Esophagus squamous epithelium (tissue), 5 donors: ENCODE measurements around the gene ZNF451. TPM values are rescaled to one million over a fixed set of nuclear protein-coding genes. Genes with fewer than 3 reads are reported as not detected.

Experiments used
- DNase-seq: peaks from one replicate; lab custom pipeline; 2025; lab: John Stamatoyannopoulos, UW
- H3K27ac ChIP-seq, 4 donors: fragments of 200-600 bp; sonication (generic); one replicate each; pipeline ENCODE4 v1.5.1; 2016 to 2019; ENCODE audit warnings: mild to moderate bottlenecking in 1 of 4
- H3K27me3 ChIP-seq, 4 donors: fragments of 200-600 bp; sonication (generic); 1 replicate in 3 of 4; 2 replicates in 1 of 4; pipeline versions ENCODE4 v1.5.1 to v1.6.0; 2017 to 2021; ENCODE audit warnings: antibody characterized with exemption in 1 of 4
- H3K36me3 ChIP-seq, 3 donors: fragments of 200-600 bp; sonication (generic); one replicate each; pipeline ENCODE4 v1.5.1; 2016 to 2019
- H3K4me1 ChIP-seq, 3 donors: fragments of 200-600 bp; sonication (generic); one replicate each; pipeline ENCODE4 v1.5.1; 2017 to 2019
- H3K4me3 ChIP-seq, 4 donors: fragments of 200-600 bp; sonication (generic); 1 replicate in 3 of 4; 2 replicates in 1 of 4; pipeline ENCODE4 v1.5.1; 2016 to 2019; ENCODE audit warnings: mild to moderate bottlenecking in 2 of 4, moderate library complexity in 1 of 4
- H3K9me3 ChIP-seq, 3 donors: fragments of 200-600 bp; sonication (generic); one replicate each; pipeline ENCODE4 v1.5.1; 2016 to 2019
- CTCF ChIP-seq, 6 experiments: fragments of 450-650 bp in 4 of 6; fragments of 200-600 bp in 2 of 6; sonication (generic) in 2 of 6; IDR thresholded peaks; one replicate each; pipeline ENCODE4 v1.5.1; 2016 to 2019; ENCODE audit warnings: antibody characterized with exemption in 6 of 6, mild to moderate bottlenecking in 4 of 6, moderate library complexity in 4 of 6
- POLR2A ChIP-seq, 4 donors: fragments of 450-650 bp; IDR thresholded peaks; one replicate each; pipeline ENCODE4 v1.6.1; 2017; ENCODE audit warnings: antibody characterized with exemption in 4 of 4, mild to moderate bottlenecking in 4 of 4, moderate library complexity in 3 of 4
- WGBS, 2 donors: methylation state at CpG; one replicate each; pipeline ENCODE4 v1.1.5; 2018; 5-methylcytosine and 5-hydroxymethylcytosine counted together
- intact Hi-C: fragments of 100-400 bp; cut with DNase I; formaldehyde crosslinking; loops from one replicate; pipeline ENCODE4 v1.15.0; 2022
- total RNA-seq, 4 donors: library from RNA; depleted of rRNA; stranded (reverse); fragments of >200 nt; gene quantifications; one replicate each; pipeline ENCODE4 v1.1.0, GENCODE V29; 2016
- donor health status: DM: yes; HTN: yes; CAD: no.

The ZNF451 gene
- total RNA-seq, 4 donors from 2014 or later, result 21.5 to 52.5 (median 29.5) TPM

DNA sequence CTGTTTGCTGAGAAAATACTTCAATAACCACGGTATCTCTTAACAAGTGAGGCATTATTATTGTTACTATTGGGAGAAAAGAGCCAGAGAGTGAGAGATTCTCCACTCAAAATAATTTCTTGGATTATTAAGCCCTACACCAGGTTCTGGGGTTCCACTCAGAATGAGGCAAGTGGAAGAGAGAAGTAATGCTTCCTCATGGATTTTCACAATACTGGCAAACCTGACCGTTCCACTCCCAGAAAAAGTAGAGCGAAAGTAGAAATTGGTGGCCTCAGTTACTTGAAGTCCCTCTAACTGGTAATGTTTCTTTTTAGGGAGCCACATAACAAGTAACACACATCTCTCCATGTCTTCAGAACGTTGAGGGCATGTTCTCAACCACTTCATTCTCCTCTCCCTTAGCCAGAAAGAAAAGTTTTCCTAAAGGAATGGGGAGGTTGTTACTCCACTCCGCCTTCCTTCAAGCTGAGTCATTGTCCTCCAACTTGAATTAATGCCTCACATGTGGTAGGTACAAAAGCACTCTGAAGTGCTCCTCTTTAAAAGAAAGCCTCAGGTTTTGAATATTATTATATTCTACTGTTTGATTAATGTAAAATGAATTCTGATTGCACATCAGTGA lies 84.0 kb downstream of the ZNF451 start:
- DNase-seq, result no peak
- Histone ChIP-seq H3K36me3 (peaks cover 0 to 3% (median 0%) of the 10 kb centered on the region in 3 donors), H3K9me3 (no peaks in the 10 kb centered on the region), H3K4me3 (peak overlapping the region in 3 of 4 donors; percentile 61 to 79 (median 62)), H3K27me3 (peaks cover 0 to 10% (median 0%) of the 10 kb centered on the region in 4 donors), H3K27ac (peak overlapping the region; percentile 1 to 96 (median 90)), H3K4me1 (peaks cover 0 to 40% (median 0%) of the 10 kb centered on the region in 3 donors)
- WGBS, 2 donors, result 61 to 65% methylated on average over 5 of the region's 5 CpGs
- TF ChIP-seq CTCF (IDR thresholded peaks at IDR 0.05) (no peak), POLR2A (IDR thresholded peaks at IDR 0.05) (peak in 1 of 4 donors; percentile 28)
- intact Hi-C loops, result no loop called here

- intact Hi-C loops, result no loop called here
- Histone ChIP-seq H3K9me3 (no peaks in the 10 kb centered on the region), H3K4me3 (peak overlapping the region in 3 of 4 donors; percentile 10 to 79 (median 62)), H3K27me3 (peaks cover 0 to 10% (median 0%) of the 10 kb centered on the region in 4 donors), H3K36me3 (no peaks in the 10 kb centered on the region), H3K27ac (peak overlapping the region in 3 of 4 donors; percentile 89 to 96 (median 90)), H3K4me1 (peaks cover 0 to 41% (median 0%) of the 10 kb centered on the region in 3 donors)
- DNase-seq, result no peak
- WGBS, 2 donors, result 79 to 81% methylated on average over 3 of the region's 3 CpGs
- TF ChIP-seq CTCF (IDR thresholded peaks at IDR 0.05) (no peak), POLR2A (IDR thresholded peaks at IDR 0.05) (no peak)
These were observed 84.5 kb downstream of the ZNF451 start for GRCh38 chr6:57174511-57174907.

DNA sequence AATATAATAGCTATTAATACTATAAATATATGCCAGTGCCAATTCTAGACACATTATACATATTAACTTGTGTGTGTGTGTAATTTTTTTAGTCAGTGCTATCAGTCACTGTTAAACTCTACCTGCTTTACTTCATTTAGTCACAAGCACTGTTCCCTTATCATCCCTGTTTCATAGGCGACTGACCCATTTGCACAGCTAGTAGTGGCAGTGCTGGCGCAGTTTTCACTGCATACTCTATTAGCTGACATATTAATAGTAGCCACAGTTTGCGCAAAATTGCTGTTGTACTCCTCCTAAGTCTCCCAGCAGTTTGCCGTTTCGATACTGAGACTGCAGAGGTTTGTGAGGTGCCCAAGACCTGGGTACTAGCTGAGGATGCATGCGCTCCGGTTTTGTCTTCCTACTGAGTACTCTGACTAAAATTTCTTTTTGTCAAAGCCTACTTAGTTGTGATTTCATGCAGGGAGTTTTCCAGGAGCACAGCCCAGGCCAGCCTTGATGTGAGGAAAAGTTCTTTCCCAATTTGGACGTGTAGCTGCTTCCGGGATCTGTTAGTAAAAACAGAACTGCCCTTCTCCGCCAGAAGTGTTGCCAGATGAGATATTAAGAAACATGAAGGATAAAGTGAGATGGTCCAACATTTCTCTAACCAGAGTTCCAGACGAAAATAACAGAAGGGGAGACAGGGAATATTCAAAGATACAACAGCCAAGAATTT lies 87.7 kb downstream of the ZNF451 start:
- Histone ChIP-seq H3K4me3 (peak overlapping the region in 1 of 4 donors; percentile 39), H3K27ac (peak overlapping the region; percentile 38 to 90 (median 87)), H3K36me3 (peaks cover 0 to 3% (median 0%) of the 10 kb centered on the region in 3 donors), H3K4me1 (peaks cover 0 to 30% (median 0%) of the 10 kb centered on the region in 3 donors), H3K9me3 (no peaks in the 10 kb centered on the region), H3K27me3 (peaks cover 0 to 5% (median 0%) of the 10 kb centered on the region in 4 donors)
- 77 to 87% methylated on average over 7 to 10 of the region's 11 CpGs for WGBS, 2 donors
- intact Hi-C loops, result no loop called here
- TF ChIP-seq POLR2A (IDR thresholded peaks at IDR 0.05) (no peak), CTCF (IDR thresholded peaks at IDR 0.05) (no peak)
- DNase-seq, result no peak

- no peak for TF ChIP-seq CTCF (IDR thresholded peaks at IDR 0.05)
- TF ChIP-seq POLR2A (IDR thresholded peaks at IDR 0.05), result no peak
- 90 to 92% methylated on average over 3 of the region's 3 CpGs for WGBS, 2 donors
- Histone ChIP-seq H3K4me3 (no peak overlapping the region), H3K36me3 (peaks cover 0 to 22% (median 0%) of the 10 kb centered on the region in 3 donors), H3K27me3 (no peaks in the 10 kb centered on the region), H3K9me3 (no peaks in the 10 kb centered on the region), H3K4me1 (peaks cover 0 to 17% (median 0%) of the 10 kb centered on the region in 3 donors), H3K27ac (peak overlapping the region in 1 of 4 donors; percentile 39)
- no peak for DNase-seq
- intact Hi-C loops, result no loop called here
These were observed 90.6 kb downstream of the ZNF451 start for GRCh38 chr6:57180596-57180995.

GRCh38 chr6:57182017-57182432 lies 92.0 kb downstream of the ZNF451 start:
- 56 to 74% methylated on average over 2 of the region's 2 CpGs for WGBS, 2 donors
- Histone ChIP-seq H3K27ac (peak overlapping the region in 3 of 4 donors; percentile 39 to 67 (median 63)), H3K4me3 (no peak overlapping the region), H3K27me3 (no peaks in the 10 kb centered on the region), H3K36me3 (peaks cover 0 to 22% (median 0%) of the 10 kb centered on the region in 3 donors), H3K9me3 (no peaks in the 10 kb centered on the region), H3K4me1 (peaks cover 0 to 10% (median 0%) of the 10 kb centered on the region in 3 donors)
- intact Hi-C loops, result no loop called here
- TF ChIP-seq CTCF (IDR thresholded peaks at IDR 0.05), result no peak
- no peak for TF ChIP-seq POLR2A (IDR thresholded peaks at IDR 0.05)
- no peak for DNase-seq
